Hematopoietic multipotent progenitor cell treated with erythropoietin and hydrocortisone succinate and interleukin-3 and kit ligand, for 15 days (in vitro differentiated cells): ENCODE results near the gene LIMA1.
"Not testable (repeated sequence)": the region's sequence is repeated elsewhere in the genome, so short reads cannot be mapped to it uniquely, and the experiment has no call there.

Experiments
- DNase-seq: peaks from one replicate; pipeline ENCODE4 v3.0.0-alpha.2; 2015; ENCODE audit warnings: low spot score

Gene LIMA1

DNA sequence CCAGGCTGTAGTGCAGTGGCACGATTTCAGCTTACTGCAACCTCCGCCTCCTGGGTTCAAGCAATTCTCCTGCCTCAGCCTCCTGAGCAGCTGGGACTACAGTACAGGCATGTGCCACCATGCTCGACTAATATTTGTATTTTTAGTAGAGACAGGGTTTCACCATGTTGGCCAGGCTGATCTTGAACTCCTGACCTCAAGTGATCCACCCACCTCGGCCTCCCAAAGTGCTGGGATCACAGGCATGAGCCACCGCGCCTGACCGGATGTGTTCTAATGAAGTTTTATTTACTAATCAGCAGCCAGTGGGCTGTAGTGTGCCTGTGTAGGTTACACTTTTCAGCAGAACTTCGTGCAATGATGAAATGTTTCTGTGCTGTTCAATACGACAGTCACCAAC lies 35.7 kb downstream of the LIMA1 start:
- DNase-seq = not testable (repeated sequence)

DNA sequence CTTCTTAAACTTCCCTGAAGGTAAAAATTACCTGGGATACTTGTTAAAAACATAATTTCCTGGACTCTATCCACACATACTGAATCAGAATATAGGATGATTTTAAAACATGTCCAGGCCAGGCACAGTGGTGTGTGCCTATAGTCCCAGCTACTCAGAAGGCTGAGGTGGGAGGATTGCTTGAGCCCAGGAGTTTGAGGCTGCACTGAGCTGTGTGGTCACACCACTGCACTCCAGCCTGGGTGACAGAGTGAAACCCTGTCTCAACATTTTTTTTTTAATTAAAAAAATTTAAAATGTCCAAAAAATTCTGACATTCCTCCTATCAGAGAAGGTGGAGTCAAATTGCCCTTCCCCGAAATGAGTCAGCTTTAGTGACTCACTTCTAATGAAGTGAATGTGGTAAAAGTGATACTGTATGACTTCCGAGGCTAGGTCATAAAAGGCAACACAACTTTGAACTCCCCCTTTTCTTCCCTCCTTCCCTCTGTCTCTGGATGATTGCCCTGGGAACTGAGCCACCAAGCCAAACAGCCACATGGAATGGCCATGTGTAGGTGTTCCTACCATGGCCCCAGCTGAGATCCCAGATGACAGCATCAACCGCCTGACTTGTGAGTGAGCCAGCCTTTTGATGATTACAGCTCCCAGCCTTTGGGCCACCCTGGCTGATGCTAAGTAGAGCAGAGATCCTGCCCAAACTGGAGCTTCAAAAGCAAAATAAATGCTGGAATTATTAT lies 36.3 kb downstream of the LIMA1 start:
- peak; percentile 79 for DNase-seq

DNA sequence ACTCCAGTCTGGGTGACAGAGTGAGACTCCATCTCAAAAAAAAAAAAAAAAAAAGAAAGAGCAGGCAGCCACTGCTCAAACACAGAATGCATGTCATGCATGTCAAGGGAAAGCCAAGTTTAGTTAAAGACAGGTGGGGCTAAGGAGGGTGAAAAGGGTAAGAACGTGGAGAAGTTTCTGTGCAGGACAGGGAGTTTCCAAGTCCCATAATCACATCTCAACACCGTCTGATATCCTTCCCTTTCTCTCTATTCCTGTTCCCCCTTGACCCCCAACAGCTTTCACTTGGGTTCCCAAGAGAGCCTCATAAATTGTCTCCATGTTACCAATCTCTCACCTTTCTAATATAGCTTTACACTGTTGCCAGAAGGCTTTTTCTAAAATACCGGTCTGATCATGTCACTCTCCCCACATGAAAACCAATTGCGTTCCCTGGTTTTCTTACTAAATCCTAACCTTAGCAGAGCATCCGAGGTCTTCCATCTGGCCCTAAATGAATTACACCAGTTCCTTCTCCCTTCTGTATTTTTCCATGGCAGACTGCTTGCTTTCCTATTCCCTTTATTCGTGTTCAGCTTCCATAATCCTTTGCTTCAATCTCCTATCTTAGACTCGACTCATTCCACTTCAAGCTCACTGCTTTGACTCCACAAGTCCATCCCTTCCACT lies 37.0 kb downstream of the LIMA1 start:
- DNase-seq = peak; percentile 23

DNA sequence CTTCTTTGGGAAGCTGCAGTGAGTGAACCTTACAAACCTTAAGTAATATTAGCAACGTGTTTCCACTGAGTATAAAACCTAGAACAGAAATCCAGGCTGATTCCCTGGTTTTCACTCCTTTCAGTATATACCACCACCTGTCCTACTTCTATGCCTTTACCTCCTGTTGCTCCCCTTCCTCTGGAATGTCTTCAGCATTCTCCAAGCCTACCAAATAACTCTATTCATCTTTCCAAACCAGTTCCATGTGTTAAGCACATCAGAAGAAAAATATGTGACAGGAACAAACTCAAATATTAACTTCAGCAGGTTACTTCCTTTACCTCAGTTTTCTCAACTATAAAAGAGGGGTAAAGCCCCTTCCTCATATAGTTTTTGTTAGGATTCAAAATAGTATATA lies 39.8 kb downstream of the LIMA1 start:
- no peak for DNase-seq

DNA sequence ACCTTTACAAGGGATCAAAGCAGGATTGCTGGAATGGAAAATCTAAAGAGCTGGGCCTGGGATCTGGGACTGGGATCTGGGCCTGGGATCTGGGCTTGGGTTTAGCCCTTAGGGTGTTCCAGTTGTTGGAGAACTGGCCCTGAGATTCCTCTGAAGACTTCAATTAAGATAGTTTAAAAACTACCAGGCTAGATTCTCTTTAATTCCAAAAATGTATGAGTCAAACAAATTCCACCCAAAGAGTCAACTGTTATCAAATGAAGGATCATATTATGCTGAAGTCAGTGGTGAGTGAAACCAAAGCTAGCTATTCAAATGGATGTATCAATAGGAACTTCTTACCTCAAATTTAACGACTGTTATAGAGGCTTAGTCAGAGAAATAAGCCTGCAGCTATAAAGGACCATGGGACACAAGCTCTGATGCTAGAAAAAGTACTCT lies 40.5 kb downstream of the LIMA1 start:
- DNase-seq = no peak

DNA sequence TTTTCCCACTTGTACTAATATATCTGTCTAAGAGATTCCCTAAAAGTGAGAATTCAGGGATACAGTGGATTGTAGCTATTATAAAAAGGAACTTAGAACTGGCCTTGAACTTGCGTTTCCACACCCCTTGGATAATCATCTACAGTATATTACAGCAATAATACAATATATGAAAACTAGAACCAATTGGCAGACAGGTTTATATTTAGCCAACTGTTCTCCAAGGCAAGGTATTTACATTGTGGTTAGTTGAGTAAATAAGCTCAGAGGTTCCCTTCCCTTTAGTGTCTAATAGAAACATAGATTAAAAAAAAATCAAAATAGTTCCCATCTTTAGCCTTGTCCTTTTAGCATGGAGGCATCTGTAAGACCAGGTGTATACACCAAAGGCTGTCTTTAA lies 42.1 kb downstream of the LIMA1 start:
- DNase-seq = no peak

DNA sequence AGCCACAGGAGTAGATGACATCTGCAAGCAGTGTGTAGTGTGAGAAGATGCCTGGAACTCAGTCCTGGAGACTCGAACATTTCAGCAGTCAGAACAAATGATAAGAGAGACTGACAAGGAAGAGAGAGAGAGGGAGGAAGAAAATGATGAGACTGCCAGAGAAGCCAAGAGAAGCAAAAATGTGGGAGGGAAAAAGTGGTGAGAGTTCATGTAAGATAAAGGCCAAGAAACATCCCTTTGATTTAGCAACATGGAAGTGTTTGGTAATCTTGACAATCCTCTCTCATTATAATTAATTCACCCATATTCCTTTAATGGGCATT lies 42.6 kb downstream of the LIMA1 start:
- DNase-seq = no peak

DNA sequence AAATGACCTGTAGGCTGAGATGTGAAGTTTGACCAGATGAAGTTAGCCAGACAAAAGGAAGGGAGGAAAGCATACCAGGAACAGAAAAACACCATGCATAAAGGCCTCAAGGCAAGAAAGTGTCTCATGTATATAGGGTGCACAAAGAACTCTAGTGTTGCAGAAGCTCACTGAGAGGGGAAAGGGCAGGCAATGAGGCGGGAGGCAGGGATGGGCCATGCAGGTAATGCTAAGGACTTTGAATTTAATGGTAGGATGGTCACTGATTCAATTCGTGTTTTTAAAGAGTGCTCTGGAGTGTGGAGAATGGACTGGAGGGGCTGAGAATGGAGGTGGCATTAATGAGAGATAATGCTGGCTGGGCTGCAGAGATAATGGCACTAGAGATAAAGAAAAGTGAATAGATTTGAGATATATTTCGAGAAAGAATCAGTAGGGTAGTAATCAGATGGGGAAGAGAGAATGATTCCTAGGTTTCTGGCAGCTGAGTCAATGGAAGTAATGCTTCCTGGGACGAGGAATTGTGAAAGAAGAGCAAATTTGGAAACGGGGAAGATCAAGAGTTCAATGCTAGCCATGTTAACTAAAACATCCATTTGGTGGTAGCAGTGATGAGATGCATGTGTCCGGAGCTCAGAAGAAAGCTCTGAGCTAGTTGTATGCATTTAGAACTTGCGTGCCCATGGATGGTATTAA lies 43.1 kb downstream of the LIMA1 start:
- DNase-seq = no peak

DNA sequence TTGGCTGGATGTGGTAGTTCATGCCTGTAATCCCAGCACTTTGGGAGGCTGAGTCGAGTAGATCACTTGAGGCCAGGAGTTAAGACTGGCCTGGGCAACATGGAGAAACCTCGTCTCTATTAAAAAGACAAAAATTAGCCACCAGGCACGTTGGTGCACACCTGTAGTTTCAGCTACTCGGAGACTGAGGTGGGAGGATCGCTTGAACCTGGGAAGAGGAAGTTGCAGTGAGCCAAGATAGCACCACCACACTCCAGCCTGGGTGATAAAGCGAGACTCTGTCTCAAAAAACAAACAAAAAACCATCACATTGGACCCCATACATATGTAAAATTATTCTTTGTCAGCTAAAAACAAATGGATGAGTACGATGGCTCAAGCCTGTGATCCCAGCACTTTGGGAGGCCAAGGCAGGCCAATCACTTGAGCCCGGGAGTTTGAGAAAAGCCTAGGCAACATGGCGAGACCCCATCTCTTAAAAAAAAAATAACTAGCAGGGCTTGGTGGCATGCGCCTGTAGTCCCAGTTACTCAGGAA lies 43.9 kb downstream of the LIMA1 start:
- no peak for DNase-seq

DNA sequence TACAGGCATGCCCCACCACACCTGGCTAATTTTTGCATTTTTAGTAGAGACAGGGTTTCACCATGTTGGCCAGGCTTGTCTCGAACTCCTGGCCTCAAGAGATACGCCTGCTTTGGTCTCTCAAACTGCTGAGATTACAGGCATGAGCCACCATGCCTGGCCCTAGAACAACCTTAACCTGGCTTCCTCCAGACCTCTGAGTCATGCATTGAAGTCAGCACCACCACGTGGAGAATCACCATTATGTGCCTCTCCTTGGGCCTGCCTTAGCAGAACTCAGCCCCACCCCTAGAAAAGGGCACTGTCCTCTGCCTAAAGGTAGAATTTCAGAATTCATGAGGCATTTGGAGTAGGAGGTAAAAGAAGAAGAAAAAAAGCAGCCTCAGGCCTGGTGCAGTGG lies 49.0 kb downstream of the LIMA1 start:
- DNase-seq = no peak

DNA sequence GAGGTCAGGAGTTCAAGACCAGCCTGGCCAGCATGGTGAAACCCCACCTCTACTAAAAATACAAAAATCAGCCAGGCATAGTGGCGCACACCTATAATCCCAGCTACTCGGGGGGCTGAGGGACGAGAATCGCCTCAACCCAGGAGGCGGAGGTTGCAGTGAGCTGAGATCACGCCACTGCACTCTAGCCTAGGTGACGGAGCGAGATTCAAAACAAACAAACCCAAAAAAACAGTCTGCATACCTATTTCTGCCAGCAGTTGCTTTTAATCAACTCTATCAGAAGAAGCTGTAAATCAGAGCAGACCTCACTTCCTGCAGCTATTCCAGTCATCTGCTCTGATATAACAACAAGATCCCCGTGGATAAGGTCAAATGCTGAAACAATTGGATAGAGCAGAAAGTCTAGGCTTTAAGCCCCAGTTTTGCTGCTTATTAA lies 50.5 kb downstream of the LIMA1 start:
- DNase-seq = no peak

DNA sequence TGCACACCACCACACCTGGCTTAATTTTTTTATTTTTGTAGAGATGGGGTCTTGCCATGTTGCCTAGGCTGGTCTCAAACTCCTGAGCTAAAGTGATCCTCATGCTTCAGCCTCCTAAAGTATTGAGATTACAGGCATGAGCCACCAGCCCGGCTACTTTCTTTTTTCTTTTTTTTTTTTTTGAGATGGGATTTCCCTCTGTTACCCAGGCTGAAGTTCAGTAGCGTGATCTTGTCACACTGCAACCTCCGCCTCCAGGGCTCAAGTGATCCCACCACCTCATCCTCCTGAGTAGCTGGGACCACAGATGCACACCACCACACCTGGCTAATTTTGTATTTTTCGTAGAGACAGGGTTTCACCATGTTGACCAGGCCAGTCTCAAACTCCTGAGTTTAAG lies 51.1 kb downstream of the LIMA1 start:
- DNase-seq = no peak

DNA sequence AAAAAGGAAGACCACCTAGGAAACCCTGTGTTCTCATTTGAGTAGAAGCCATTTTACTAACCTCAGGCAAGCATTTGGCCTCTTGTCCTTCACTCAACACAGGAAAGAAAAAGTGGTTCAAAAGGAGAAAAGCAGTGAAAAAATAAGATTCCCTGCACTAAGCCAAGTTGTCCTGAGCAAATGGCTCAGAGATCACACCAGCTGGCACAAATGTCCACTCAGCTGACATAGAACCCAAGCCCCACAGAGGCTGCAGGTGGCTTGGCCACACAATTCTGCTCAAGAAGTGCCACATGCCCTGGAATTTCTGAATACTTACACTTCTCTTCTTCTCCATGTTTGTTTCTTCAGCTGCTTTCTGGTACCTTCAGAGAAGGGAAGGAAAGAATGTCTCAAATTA lies 52.0 kb downstream of the LIMA1 start:
- DNase-seq = no peak

DNA sequence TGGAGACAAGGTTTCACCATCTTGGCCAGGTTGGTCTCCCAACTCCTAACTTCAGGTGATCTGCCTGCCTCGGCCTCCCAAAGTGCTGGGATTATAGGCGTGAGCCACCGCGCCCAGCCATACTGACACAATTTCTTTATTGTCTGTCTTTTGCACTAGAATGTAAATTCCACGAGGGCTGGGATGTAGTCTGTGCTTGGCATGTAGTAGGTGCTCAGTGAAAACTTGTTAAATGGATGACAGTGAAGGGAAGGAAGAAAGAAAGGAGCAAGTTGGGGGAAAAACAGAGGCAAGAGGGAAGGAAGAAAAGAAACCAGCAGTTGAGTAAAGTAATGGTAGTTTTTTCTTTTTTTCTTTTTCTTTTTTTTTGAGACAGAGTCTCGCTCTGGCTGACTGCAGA lies 53.1 kb downstream of the LIMA1 start:
- no peak for DNase-seq

DNA sequence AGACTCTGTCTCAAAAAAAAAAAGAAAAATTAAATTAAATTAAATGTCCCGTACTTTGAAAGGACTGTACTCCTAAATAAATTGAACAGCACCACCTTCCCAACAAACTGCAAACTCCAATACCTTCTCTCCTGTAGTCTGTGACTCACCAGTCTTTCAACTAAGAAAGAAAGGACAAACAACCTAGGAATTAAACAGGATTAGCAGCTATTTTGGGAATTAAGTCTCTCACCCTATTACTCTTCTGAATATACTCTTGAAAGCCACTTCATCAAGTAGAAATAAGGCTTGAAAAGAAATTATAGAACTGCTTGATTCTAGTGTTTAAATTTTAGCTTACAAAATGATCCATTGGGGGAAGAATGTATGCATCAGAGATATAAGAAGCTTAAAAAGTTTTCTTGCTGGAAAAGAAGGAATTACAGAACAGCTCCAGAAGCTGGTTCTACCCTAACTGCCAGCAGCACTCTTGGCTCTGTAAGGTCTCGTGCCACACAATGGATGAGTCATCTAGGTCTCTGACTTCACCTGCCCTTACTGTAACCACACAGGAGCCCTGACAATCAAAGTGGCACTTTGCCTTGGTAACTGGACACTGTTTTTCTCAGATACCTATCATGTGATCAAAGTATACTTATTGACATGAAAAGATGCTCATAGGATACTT lies 59.2 kb downstream of the LIMA1 start:
- DNase-seq = no peak

DNA sequence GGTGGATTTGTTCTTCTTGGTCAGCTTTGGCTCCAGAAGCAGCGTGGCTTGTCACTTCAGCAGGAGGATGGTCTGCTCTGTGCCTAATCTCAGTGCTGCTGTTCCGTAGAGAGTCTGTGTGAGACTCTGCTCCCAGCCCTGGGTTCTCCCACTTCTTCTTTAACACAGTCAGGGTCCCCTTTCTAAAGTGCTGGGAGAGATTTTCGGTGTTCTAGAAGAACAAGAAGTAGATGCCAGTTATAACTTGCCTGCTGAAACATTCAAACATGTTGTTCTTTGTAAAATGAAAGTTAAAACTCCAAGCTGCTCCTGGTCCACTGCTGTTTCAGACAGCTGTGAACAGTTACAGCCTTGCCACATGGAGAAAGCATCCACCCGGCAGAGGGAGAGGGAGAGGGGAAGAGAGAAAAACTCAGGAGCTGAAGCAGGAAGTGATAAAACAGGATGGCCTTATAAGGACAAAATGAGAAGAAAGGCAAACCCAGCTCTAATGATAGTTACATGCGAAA lies 61.0 kb downstream of the LIMA1 start:
- DNase-seq = no peak

DNA sequence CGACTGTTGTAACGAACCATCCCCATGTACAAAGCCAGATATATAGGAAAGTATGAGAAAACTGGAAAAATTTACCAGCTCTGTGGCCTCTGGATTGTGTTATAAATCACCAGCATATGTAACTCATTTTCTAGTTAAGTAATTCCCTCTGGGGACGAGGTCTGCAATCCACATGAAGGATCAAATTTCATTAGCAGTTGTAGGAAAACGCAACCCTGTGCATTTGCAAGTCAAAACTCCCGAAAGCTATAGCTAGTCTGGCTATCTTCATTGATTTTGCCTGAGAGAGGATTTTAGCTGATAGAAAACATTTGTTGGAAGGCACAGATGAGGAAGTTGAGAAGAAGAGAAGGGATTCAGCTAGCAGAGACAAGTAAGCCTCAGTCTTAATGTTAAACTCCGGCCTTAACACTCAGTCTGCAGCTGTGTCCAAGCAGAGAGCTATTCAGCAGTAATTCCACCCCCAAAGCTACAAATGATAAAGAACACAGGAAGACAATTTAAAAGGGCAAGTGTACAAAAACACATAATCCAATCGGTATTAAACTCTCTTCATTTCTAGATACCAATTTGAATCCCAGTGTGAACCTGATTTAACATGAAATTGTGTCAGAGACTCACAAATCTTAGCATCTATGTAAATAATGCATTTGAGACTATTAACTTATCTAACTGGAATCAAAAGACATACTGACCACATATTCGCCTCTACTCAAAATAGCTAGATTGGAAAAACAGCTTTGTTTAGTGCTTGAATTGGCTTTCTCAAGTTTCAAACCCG lies 61.9 kb downstream of the LIMA1 start:
- DNase-seq = no peak

DNA sequence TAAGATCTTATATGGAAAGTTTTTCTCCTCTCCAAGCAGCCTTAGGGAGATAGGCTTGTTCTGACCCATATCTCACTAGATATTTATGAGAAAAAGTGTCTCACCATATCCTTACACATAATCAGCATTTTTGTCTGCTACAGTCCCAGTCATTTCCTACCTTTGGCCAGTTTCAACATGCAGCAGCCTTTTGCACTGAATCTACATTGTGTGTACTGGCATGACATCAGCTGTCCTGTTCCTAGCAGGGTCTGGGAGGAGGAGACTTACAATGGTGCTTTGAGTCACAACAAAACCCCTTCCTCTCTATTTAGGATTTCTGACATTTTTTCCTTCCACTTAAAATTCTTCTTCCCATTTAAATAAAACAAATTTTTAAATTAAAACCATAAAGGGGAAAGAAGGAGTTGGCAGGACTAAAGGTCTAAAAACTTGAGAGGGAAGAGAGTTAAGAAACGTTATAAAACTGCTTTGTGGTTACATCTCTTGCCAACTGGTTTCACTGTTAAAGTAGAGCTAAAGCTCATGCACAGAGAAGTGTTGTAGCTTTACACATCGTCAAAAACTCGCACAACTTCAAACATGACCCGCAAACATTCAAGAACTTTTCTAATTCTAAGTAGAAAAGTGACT lies 62.8 kb downstream of the LIMA1 start:
- no peak for DNase-seq

DNA sequence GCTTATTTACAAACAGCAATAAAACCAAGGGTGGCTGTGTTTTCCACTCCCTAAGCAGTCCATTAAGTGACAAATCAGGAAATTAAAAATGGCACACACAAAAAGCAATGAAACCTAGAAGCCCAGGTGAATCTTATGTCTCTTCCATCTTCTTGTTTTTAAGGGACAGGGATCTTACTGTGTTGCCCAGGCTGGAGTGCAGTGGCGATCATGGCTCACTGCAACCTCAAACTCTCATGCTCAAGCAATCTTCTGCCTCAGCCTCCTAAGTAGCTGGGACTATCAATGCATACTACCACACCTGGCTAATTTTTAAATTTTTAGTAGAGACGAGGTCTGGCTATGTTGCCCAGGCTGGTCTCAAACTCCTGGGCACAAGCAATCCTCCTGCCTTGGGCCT lies 63.8 kb downstream of the LIMA1 start:
- DNase-seq = no peak

DNA sequence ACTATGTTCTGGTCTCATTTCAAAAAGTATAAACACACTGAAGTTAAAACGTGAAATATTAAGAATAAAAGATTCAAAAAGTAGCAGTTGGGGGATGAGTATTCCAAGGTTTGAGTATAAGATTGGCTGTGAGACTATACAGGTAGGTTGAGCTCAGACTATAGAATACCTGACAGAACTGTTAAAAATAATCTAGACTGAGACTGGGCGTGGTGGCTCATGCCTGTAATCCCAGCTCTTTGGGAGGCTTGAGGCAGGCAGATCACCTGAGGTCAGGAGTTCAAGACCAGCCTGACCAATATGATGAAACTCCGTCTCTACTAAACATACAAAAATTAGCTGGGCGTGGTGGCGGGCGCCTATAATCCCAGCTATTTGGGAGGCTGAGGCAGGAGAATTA lies 64.3 kb downstream of the LIMA1 start:
- not testable (repeated sequence) for DNase-seq

DNA sequence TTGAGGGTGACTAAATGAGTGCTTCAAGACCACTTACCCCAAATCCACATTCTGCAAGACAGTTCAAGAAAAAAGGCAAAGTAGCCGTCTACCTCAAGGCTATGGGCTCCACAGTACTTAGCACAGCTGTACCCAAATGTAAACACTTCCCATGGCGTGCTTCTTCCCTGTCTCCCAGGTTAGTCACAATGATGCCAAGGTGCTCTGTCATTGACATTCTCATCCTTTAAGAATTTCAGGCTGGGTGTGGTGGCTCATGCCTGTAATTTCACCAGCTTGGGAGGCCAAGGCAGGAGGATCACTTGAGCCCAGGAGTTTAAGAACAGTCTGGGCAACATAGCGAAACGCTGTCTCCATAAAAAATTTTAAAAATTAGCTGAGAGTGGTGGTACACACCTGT lies 64.9 kb downstream of the LIMA1 start:
- no peak for DNase-seq
